Fibroblast of villous mesenchyme (primary cell): Measurements from ENCODE around the gene ATP6V1C2. TPM values are rescaled to one million over a fixed set of nuclear protein-coding genes. Genes with fewer than 3 reads are reported as not detected.

Experiments
- DNase-seq: peaks from one replicate; pipeline ENCODE4 v3.0.0-alpha.2; 2010; ENCODE audit warnings: low read depth
- H3K4me3 ChIP-seq: 2 replicates; pipeline ENCODE4 v1.5.1; 2011; ENCODE audit warnings: low read depth, mild to moderate bottlenecking, low read length
- total RNA-seq: library from RNA; depleted of rRNA; stranded (reverse); fragments of >200 nt; gene quantifications from 2 replicates; pipeline ENCODE4 v1.2.3, GENCODE V29; 2012
- TF ChIP-seq, protein P1 (sequence below): IDR thresholded peaks from 2 replicates; pipeline ENCODE4 v1.5.1; 2012; ENCODE audit warnings: low read depth, mild to moderate bottlenecking, low read length; ENCODE audit not compliant: insufficient read depth

The ATP6V1C2 gene
- total RNA-seq, 1 donor = under 0.01 TPM

DNA sequence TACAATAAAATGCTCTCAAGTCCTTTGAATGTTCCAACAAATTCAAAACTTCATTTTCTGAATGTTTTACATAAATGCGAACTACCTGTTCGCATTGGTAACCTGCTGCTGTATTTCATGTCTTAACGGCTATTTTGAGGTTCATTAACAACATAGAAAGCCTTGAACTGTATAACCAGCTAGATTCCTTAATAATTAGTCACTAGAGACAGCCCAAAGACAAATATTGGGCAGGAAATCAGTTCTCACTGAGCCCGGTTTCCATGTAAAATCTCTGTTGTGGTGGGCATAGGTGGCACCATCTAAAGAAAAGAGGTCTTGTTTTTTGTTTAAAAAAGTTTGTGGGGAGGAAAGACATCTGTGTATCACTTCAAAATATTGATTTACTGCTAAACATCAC, 62.0 kb downstream of the ATP6V1C2 start:
- DNase-seq = no peak
- TF ChIP-seq, protein P1, sequence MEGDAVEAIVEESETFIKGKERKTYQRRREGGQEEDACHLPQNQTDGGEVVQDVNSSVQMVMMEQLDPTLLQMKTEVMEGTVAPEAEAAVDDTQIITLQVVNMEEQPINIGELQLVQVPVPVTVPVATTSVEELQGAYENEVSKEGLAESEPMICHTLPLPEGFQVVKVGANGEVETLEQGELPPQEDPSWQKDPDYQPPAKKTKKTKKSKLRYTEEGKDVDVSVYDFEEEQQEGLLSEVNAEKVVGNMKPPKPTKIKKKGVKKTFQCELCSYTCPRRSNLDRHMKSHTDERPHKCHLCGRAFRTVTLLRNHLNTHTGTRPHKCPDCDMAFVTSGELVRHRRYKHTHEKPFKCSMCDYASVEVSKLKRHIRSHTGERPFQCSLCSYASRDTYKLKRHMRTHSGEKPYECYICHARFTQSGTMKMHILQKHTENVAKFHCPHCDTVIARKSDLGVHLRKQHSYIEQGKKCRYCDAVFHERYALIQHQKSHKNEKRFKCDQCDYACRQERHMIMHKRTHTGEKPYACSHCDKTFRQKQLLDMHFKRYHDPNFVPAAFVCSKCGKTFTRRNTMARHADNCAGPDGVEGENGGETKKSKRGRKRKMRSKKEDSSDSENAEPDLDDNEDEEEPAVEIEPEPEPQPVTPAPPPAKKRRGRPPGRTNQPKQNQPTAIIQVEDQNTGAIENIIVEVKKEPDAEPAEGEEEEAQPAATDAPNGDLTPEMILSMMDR = no peak

DNA sequence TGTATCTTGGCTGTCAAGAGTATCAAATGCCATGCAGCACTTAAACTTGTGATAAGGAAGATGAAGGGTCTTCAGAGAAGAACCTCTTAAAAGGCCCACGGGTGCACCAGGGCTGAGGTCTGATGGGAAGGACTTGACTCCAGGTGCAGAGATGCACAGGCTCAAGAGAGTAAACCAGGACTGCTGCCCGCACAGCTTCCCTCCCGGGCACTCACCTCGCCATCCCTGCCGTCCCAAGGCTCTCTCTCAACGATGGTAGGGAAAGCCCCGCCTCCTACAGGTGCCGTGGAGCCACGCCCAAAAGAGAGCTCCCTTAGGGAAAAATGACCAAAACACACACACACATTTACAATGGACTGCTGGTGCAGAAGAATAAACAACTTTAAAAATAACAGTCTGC, 63.3 kb downstream of the ATP6V1C2 start:
- DNase-seq = no peak

More for the DNA sequence above, 62.0 kb downstream of the ATP6V1C2 start:
- H3K4me3 ChIP-seq = no peak overlapping the region

DNA sequence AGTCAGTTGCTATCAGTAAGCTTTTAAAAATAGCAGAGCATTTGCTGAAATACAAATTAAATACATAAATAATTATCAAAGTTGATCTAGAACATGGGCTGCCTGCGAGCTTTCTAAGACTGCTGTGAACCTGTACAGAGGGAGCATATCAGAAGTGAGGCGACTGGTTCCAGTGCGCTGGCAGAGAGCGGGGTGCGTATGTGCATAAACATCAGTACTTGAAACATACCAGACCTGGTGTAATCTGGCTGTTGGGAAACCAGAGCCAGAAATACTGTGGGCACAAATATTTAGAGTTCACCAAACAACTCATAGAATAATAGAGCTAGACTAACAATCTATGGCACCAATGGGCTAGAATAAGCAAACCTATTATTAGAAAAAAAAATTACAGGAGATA, 63.8 kb downstream of the ATP6V1C2 start:
- TF ChIP-seq, protein P1 = no peak
- H3K4me3 ChIP-seq = no peak overlapping the region
- DNase-seq = peak; percentile 15

More for the DNA sequence above, 63.3 kb downstream of the ATP6V1C2 start:
- H3K4me3 ChIP-seq = no peak overlapping the region
- TF ChIP-seq, protein P1 = no peak

DNA sequence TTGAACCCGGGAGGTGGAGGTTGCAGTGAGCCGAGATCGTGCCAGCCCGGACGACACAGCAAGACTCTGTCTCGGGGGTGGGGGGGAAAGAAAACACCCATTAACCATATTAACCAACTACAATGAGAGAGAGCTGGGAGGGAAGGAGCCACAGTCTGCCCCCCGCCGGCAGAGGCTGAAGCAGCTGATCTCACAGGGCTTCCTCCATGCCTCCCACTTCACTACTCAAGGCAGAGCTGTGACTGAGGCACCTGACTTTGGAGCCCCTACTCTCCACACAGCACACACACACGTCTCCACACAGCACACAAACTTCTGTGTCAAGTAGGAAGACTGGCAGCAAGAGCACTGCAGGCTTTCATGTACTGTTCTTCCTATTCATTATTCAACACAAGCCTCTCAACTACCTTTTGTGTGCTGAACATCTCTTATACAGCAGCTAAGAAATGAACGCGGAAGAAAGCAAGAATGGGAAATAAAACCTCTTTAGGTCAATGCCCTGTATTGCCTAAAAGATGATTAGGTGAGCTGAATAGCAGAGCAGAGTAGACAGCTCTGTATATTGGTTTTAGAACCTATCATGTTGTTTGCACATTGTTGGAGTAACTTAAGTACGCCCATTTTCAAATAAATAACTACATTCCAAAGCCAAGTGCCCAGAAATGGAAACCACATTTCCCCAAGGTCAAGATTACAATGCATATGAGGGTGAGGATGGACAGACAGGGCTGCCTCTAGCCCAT, 65.0 kb downstream of the ATP6V1C2 start:
- TF ChIP-seq, protein P1 = no peak
- no peak for DNase-seq
- no peak overlapping the region for H3K4me3 ChIP-seq

DNA sequence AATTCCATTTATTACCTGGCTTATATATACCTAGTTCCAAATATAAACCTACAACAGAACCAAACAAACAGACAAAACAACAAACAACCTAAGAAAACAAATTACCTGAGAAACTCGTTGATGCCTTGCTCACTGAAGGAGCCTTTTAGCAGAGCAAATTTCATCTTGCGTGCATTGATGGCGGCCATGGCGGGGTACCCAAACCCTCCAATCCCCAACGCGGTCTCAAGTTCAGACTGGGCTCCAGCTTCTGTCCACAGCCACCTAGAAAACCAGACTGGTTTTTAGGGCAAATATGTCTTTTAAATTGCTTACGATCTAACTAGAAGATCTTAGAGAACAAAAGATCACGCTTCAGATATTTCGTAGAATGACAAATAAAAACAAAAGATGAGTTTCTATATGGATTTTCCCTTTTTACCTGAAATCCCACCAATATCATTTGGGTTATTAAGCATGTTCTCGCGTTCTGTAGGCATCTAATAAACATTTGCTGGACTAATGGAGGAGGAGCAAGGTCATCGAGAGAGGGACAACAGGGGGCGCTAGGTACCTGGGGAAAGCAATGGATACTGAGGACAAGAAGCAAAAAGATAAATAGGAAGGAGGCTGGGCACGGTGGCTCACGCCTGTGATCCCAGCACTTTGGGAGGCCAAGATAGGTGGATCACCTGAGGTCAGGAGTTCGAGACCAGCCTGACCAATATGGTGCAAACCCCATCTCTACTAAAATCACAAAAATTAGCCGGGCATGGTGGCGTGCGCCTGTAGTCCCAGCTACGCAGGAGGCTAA, 65.9 kb downstream of the ATP6V1C2 start:
- peak; percentile 10 for DNase-seq
- TF ChIP-seq, protein P1 = peak; percentile 25
- H3K4me3 ChIP-seq = no peak overlapping the region

DNA sequence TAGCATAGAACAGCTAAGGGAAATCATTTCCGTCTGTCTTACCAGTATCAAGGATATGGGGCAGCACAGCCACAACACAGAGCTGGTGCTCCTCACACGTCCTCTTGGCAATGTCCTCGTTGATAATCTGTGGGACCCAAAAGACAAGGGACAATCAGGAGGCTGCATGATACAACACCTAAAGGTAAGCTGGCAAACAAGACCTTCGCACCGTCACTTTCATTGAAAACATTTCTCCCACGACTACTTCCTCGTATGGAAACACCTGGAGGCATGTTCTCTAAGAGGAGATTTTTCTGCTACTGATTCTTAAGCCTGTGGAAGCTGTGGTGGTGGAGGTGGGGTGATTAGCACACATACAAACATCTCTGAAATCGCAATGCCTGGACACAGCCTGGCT, 67.4 kb downstream of the ATP6V1C2 start:
- TF ChIP-seq, protein P1 = no peak
- DNase-seq = no peak

More for the DNA sequence above, 67.4 kb downstream of the ATP6V1C2 start:
- no peak overlapping the region for H3K4me3 ChIP-seq
